ENCODE data around the gene KCNH2.

KCNH2 gene

DNA sequence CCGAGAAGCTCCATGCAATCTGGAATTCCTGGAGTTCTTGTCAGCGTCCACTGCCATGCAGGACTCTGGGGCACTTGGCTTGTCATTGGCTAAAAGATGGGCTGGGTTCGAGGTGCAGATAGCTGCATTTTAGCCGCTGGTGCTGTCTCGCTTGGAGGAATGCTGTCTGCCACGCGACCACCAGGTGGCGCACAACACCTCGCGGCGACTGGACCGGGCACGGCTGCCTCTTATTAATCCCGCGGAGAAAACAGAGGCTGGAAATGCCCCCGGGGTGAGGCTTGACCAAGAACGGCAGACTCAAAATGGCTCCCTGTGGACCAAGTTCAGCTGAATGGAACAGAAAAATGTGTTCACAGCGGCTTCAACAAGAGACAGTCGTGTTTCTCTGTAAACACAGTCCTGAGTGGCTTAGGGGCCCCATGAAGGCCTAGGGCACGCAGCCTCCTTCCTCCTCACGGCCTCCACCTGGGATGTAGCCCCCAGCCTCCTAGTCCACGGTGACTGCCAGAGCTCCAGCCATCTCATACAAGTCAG lies 79.6 kb downstream of the KCNH2 start (continued):
- TF ChIP-seq ZNF132 (tag by site-specific recombination; IDR thresholded peaks at IDR 0.05; ENCODE audit: borderline replicate concordance) (no peak), EGR2 (tag by site-specific recombination; IDR thresholded peaks at IDR 0.05; ENCODE audit: low read depth) (no peak), ZNF660 (tag by site-specific recombination; IDR thresholded peaks at IDR 0.05) (0 out of 2 replicates have a peak, but pooled peaks have one; percentile 41), BCL11A (tag by site-specific recombination; IDR thresholded peaks at IDR 0.05; ENCODE audit: low read depth) (no peak), ZBTB17 (tag by site-specific recombination; IDR thresholded peaks at IDR 0.05) (peak; percentile 62; the same call in 1 of the 2 replicates), ZNF394 (tag by site-specific recombination; IDR thresholded peaks at IDR 0.05; ENCODE audit: borderline replicate concordance) (0 out of 2 replicates have a peak, but pooled peaks have one; percentile 21), ZNF350 (tag by site-specific recombination; IDR thresholded peaks at IDR 0.05) (no peak), GLI2 (tag by site-specific recombination; IDR thresholded peaks at IDR 0.05; ENCODE audit: borderline replicate concordance, low read depth) (no peak), ZEB2 (tag by site-specific recombination; IDR thresholded peaks at IDR 0.05) (0 out of 2 replicates have a peak, but pooled peaks have one; percentile 34), ZNF768 (tag by site-specific recombination; IDR thresholded peaks at IDR 0.05) (no peak), ZNF561 (tag by site-specific recombination; IDR thresholded peaks at IDR 0.05; ENCODE audit: borderline replicate concordance) (no peak), ZNF747 (tag by site-specific recombination; IDR thresholded peaks at IDR 0.05) (no peak), ZNF10 (tag by site-specific recombination; IDR thresholded peaks at IDR 0.05) (no peak), ZFP37 (tag by site-specific recombination; IDR thresholded peaks at IDR 0.05) (0 out of 2 replicates have a peak, but pooled peaks have one; percentile 18), WT1 (tag by site-specific recombination; IDR thresholded peaks at IDR 0.05) (no peak), ZIC2 (tag by site-specific recombination; IDR thresholded peaks at IDR 0.05) (peak; percentile 76)
- TF ChIP-seq, protein P1, sequence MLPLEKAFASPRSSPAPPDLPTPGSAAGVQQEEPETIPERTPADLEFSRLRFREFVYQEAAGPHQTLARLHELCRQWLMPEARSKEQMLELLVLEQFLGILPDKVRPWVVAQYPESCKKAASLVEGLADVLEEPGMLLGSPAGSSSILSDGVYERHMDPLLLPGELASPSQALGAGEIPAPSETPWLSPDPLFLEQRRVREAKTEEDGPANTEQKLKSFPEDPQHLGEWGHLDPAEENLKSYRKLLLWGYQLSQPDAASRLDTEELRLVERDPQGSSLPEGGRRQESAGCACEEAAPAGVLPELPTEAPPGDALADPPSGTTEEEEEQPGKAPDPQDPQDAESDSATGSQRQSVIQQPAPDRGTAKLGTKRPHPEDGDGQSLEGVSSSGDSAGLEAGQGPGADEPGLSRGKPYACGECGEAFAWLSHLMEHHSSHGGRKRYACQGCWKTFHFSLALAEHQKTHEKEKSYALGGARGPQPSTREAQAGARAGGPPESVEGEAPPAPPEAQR (tag by site-specific recombination; IDR thresholded peaks at IDR 0.05), result no peak
- TF ChIP-seq, protein P2, sequence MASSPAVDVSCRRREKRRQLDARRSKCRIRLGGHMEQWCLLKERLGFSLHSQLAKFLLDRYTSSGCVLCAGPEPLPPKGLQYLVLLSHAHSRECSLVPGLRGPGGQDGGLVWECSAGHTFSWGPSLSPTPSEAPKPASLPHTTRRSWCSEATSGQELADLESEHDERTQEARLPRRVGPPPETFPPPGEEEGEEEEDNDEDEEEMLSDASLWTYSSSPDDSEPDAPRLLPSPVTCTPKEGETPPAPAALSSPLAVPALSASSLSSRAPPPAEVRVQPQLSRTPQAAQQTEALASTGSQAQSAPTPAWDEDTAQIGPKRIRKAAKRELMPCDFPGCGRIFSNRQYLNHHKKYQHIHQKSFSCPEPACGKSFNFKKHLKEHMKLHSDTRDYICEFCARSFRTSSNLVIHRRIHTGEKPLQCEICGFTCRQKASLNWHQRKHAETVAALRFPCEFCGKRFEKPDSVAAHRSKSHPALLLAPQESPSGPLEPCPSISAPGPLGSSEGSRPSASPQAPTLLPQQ (tag by site-specific recombination; IDR thresholded peaks at IDR 0.05), result no peak
- TF ChIP-seq, protein P3, sequence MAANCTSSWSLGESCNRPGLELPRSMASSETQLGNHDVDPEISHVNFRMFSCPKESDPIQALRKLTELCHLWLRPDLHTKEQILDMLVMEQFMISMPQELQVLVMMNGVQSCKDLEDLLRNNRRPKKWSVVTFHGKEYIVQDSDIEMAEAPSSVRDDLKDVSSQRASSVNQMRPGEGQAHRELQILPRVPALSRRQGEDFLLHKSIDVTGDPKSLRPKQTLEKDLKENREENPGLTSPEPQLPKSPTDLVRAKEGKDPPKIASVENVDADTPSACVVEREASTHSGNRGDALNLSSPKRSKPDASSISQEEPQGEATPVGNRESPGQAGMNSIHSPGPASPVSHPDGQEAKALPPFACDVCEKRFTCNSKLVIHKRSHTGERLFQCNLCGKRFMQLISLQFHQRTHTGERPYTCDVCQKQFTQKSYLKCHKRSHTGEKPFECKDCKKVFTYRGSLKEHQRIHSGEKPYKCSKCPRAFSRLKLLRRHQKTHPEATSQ (tag by site-specific recombination; IDR thresholded peaks at IDR 0.05), result no peak
- TF ChIP-seq, protein P4, sequence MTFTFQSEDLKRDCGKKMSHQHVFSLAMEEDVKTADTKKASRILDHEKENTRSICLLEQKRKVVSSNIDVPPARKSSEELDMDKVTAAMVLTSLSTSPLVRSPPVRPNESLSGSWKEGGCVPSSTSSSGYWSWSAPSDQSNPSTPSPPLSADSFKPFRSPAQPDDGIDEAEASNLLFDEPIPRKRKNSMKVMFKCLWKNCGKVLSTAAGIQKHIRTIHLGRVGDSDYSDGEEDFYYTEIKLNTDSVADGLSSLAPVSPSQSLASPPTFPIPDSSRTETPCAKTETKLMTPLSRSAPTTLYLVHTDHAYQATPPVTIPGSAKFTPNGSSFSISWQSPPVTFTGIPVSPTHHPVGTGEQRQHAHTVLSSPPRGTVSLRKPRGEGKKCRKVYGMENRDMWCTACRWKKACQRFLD (tag by site-specific recombination; IDR thresholded peaks at IDR 0.05), result no peak
- TF ChIP-seq, protein P5, sequence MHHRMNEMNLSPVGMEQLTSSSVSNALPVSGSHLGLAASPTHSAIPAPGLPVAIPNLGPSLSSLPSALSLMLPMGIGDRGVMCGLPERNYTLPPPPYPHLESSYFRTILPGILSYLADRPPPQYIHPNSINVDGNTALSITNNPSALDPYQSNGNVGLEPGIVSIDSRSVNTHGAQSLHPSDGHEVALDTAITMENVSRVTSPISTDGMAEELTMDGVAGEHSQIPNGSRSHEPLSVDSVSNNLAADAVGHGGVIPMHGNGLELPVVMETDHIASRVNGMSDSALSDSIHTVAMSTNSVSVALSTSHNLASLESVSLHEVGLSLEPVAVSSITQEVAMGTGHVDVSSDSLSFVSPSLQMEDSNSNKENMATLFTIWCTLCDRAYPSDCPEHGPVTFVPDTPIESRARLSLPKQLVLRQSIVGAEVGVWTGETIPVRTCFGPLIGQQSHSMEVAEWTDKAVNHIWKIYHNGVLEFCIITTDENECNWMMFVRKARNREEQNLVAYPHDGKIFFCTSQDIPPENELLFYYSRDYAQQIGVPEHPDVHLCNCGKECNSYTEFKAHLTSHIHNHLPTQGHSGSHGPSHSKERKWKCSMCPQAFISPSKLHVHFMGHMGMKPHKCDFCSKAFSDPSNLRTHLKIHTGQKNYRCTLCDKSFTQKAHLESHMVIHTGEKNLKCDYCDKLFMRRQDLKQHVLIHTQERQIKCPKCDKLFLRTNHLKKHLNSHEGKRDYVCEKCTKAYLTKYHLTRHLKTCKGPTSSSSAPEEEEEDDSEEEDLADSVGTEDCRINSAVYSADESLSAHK (tag by site-specific recombination; IDR thresholded peaks at IDR 0.05), result no peak
- TF ChIP-seq, protein P6, sequence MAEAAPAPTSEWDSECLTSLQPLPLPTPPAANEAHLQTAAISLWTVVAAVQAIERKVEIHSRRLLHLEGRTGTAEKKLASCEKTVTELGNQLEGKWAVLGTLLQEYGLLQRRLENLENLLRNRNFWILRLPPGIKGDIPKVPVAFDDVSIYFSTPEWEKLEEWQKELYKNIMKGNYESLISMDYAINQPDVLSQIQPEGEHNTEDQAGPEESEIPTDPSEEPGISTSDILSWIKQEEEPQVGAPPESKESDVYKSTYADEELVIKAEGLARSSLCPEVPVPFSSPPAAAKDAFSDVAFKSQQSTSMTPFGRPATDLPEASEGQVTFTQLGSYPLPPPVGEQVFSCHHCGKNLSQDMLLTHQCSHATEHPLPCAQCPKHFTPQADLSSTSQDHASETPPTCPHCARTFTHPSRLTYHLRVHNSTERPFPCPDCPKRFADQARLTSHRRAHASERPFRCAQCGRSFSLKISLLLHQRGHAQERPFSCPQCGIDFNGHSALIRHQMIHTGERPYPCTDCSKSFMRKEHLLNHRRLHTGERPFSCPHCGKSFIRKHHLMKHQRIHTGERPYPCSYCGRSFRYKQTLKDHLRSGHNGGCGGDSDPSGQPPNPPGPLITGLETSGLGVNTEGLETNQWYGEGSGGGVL (tag by site-specific recombination; IDR thresholded peaks at IDR 0.05), result no peak
- TF ChIP-seq, protein P7, sequence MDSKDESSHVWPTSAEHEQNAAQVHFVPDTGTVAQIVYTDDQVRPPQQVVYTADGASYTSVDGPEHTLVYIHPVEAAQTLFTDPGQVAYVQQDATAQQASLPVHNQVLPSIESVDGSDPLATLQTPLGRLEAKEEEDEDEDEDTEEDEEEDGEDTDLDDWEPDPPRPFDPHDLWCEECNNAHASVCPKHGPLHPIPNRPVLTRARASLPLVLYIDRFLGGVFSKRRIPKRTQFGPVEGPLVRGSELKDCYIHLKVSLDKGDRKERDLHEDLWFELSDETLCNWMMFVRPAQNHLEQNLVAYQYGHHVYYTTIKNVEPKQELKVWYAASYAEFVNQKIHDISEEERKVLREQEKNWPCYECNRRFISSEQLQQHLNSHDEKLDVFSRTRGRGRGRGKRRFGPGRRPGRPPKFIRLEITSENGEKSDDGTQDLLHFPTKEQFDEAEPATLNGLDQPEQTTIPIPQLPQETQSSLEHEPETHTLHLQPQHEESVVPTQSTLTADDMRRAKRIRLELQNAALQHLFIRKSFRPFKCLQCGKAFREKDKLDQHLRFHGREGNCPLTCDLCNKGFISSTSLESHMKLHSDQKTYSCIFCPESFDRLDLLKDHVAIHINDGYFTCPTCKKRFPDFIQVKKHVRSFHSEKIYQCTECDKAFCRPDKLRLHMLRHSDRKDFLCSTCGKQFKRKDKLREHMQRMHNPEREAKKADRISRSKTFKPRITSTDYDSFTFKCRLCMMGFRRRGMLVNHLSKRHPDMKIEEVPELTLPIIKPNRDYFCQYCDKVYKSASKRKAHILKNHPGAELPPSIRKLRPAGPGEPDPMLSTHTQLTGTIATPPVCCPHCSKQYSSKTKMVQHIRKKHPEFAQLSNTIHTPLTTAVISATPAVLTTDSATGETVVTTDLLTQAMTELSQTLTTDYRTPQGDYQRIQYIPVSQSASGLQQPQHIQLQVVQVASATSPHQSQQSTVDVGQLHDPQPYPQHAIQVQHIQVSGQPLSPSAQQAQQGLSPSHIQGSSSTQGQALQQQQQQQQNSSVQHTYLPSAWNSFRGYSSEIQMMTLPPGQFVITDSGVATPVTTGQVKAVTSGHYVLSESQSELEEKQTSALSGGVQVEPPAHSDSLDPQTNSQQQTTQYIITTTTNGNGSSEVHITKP (tag by site-specific recombination; IDR thresholded peaks at IDR 0.05), result no peak

Measured in HEK293 (cell line).